BE2C (cell line): ENCODE measurements around the gene MUC5B. TPM values are rescaled to one million over a fixed set of nuclear protein-coding genes. Genes with fewer than 3 reads are reported as not detected.
"Not testable (repeated sequence)": the region's sequence is repeated elsewhere in the genome, so short reads cannot be mapped to it uniquely, and the experiment has no call there.

Experiments used
- DNase-seq: peaks from one replicate; pipeline ENCODE4 v3.0.0-alpha.2; 2020
- H3K27me3 ChIP-seq: fragments of 250-450 bp; sonication (Bioruptor Pico); 2 replicates; pipeline ENCODE4 v1.5.1; 2020; ENCODE audit warnings: mild to moderate bottlenecking
- H3K36me3 ChIP-seq: fragments of 250-450 bp; sonication (Bioruptor Pico); 2 replicates; pipeline ENCODE4 v1.5.1; 2020; ENCODE audit warnings: mild to moderate bottlenecking
- H3K4me1 ChIP-seq: fragments of 250-450 bp; sonication (Bioruptor Pico); 2 replicates; pipeline ENCODE4 v1.5.1; 2020
- H3K4me3 ChIP-seq: 2 replicates; pipeline ENCODE4 v1.5.1; 2011; ENCODE audit warnings: low read depth, low read length
- H3K9me3 ChIP-seq: fragments of 250-450 bp; sonication (Bioruptor Pico); 2 replicates; pipeline ENCODE4 v1.5.1; 2020
- CTCF ChIP-seq: IDR thresholded peaks from 2 replicates; pipeline ENCODE4 v1.5.1; 2012; ENCODE audit warnings: mild to moderate bottlenecking, low read depth, low read length
- polyA plus RNA-seq: library from polyadenylated mRNA; unstranded; fragments of >200 nt; gene quantifications from one replicate; pipeline ENCODE4 v1.2.1, GENCODE V29; 2012; ENCODE audit warnings: low read depth, missing spikeins; ENCODE audit not compliant: insufficient read length, insufficient read depth

MUC5B gene
- not detected for polyA plus RNA-seq

- H3K36me3 ChIP-seq: no peaks in the 10 kb centered on the region
- H3K4me1 ChIP-seq: no peaks in the 10 kb centered on the region
- DNase-seq: peak; percentile 10
- no peaks in the 10 kb centered on the region; the same call in 1 of the 2 replicates for H3K27me3 ChIP-seq
- H3K4me3 ChIP-seq: no peak within 1 kb of the TSS
- no peaks in the 10 kb centered on the region for H3K9me3 ChIP-seq
- no peak for TF ChIP-seq CTCF
Observed at GRCh38 chr11:1222491-1223345, at the start of gene MUC5B. Gene MUC5B (plus strand): TSS chr11:1223066. CDS start chr11:1223124, 58 bp downstream.

GRCh38 chr11:1173396-1173795 is 49.5 kb upstream of the MUC5B start:
- H3K36me3 ChIP-seq, DNase-seq, H3K9me3 ChIP-seq, H3K27me3 ChIP-seq, H3K4me1 ChIP-seq, H3K4me3 ChIP-seq: not testable (repeated sequence)

- TF ChIP-seq CTCF: no peak
- Histone ChIP-seq H3K36me3 (no peaks in the 10 kb centered on the region), H3K9me3 (no peaks in the 10 kb centered on the region), H3K4me3 (no peak overlapping the region), H3K4me1 (no peaks in the 10 kb centered on the region), H3K27me3 (no peaks in the 10 kb centered on the region)
- no peak for DNase-seq
Observed at GRCh38 chr11:1174441-1175370, 48.2 kb upstream of the MUC5B start.

- H3K4me1 ChIP-seq: no peaks in the 10 kb centered on the region
- no peaks in the 10 kb centered on the region for H3K36me3 ChIP-seq
- DNase-seq: no peak
- TF ChIP-seq CTCF: no peak
- no peaks in the 10 kb centered on the region for H3K27me3 ChIP-seq
- no peak overlapping the region for H3K4me3 ChIP-seq
- H3K9me3 ChIP-seq: no peaks in the 10 kb centered on the region
Observed at GRCh38 chr11:1175461-1176223, 47.2 kb upstream of the MUC5B start.

GRCh38 chr11:1176224-1177019 is 46.4 kb upstream of the MUC5B start:
- H3K4me3 ChIP-seq: no peak overlapping the region
- no peaks in the 10 kb centered on the region for H3K27me3 ChIP-seq
- H3K36me3 ChIP-seq: no peaks in the 10 kb centered on the region
- no peak for TF ChIP-seq CTCF
- H3K4me1 ChIP-seq: no peaks in the 10 kb centered on the region
- no peak for DNase-seq
- no peaks in the 10 kb centered on the region for H3K9me3 ChIP-seq
